Activated CD4-positive, alpha-beta T cell treated with anti-CD3 and anti-CD28 coated beads, Interleukin-2, amount 50 U/mL, for 48 hours (primary cell): ENCODE results near the gene PARD3.
"Not testable (repeated sequence)": the region's sequence is repeated elsewhere in the genome, so short reads cannot be mapped to it uniquely, and the experiment has no call there.

Experiments
- DNase-seq, 2 experiments: peaks; one replicate each; pipeline ENCODE4 v3.0.0-alpha.2; 2020

The PARD3 gene

DNA sequence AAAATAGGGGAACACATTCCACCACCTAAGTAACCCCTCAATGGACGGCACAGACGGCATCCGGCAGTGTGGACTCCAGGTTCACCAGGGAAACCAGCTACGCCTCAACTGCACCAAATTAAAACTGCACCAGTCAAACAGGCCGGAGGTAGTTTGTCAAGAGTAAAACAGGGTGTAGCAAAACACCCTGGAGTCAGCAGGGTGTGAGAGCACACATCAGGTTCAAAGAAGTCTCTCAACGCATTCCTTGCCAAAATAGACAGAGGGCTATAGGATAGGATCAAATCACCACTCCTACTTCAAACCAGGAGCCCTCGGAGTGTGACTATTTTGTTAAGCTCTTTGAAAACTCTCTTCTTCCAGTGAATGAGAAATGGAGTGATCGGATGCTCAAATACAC is 135.9 kb downstream of the PARD3 start:
- DNase-seq = no peak

DNA sequence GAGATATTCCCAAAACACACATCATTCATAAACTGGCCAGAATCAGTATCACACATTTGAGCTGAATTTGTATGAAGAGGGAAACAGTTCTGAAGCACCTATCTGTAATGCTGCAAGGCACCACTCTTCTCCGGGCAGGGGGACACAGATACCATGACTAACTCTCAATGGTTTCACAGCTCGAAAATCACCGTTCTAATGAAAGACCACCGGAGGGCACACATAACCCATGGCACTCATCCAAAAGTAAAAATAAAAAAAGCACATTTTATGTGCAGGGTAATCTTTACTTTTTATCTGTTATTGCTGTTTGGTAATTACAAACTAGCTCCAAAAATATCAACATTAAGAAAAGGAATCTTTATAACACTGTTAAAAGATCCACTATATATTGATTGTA is 137.5 kb downstream of the PARD3 start:
- DNase-seq = no peak

DNA sequence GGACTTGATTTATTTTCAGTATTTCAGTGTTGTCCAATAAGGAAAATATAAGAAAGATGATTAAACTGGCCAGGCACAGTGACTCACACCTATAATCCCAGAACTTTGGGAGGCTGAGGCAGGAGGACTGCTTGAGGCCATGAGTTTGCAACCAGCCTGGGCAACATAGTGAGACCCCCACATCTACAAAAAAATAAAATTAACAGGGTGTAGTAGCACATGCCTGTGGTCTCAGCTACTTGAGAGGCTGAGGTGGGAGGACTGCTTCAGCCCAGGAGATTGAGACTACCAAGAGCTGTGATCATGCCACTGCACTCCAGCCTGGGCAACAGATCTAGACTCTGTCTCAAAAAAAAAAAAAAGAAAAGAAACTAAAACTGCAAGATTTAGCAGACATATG is 138.0 kb downstream of the PARD3 start:
- no peak for DNase-seq

DNA sequence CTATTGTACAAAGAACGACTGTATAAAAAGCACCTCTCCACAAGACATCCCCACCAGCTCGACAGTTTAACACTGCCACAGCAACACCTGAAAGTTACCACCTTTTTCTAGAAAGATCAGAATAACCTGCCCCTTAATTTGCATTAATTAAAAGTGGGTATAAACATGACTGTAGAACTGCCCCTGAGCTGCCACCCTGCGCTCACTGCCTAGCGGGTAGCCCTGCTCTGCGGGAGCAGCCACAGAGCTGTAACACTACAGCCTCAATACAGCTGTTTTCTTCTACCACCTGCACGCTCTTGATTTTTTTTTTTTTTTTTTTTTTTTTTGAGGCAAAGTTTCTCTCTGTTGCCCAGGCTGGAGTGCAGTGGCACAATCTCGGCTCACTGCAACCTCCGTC is 140.9 kb downstream of the PARD3 start:
- DNase-seq = no peak

DNA sequence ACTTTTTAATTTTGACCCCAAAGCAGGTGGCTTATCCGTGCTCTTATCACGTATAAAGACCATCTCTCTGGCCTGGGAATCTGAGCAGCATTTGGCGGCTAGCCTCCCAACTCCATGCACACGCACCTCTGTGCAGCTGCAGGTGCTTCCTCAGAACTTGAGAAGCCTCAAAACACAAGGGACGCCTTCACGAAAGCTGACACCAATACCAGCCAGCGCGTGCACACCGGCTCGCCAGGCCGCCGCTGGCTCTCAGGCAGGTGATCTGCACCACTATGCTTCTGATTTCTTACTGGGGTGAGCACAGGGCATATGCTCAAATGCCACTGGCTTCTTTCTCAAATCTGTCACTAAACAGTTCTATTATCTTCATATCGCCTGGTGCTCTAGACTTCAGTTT is 145.0 kb downstream of the PARD3 start:
- DNase-seq = no peak

DNA sequence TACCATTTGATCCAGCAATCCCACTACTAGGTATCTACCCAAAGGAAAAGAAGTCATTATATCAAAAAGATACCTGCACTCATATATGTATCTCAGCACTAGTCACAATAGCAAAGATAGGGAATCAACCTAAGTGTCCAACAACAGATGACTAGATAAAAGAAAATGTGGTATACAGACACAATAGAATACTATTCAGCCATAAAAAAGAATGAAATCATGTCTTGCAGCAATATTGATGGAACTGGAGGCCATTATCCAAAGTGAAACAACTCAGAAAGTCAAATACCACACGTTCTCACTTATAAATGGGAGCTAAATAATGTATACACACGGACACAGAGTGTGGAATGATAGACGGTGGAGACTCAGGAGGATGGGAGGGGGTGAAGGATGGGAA is 146.0 kb downstream of the PARD3 start:
- no peak for DNase-seq

DNA sequence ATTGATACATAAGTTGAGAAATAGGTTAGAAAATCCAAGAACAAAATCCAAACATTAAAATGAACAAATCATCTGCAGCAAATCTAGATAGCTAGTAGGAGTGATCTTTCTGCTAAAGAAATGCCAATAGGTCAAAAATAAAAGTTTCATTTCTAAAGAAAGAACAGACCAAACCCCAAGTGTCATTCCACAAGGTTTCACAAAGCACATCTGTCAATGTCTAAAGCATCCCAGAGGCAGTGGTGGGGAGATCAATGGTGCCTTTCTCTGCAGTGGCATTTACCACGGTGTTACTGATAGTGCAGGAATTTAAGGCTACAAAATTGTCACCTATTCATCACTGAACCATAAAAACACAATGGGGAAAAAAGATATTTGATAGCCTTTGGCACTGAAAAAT is 147.9 kb downstream of the PARD3 start:
- no peak for DNase-seq

DNA sequence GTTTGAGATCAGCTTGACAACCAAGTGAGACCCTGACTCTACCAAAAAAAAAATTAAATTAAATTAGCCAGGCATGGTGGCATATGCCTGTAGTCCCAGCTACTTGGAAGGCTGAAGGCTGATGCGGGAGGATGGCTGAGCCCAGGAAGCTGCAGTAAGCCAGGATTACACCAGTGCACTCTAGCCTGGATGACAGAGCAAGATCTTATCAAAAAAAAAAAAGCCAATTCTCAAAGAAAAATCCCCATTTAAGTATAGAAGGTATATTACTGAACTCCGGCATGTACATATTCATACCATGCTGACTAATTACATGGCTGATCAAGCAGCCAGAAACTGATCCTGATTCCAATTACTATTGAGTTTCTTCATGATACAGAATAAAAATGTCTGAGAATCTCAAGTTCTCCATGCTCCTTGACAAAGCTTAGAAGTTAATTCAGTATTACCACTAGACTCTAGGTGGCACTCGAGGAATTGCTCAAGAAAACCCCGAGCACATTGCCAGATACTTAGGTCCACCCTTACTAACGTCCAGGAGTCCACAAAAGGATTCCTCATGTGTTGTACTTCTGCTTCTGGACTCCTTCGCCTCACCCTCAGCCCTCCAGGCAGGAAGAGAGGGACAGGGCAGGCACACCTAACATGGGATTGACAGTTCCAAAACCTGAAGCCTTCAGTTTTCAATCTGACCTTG is 148.9 kb downstream of the PARD3 start:
- no peak for DNase-seq

DNA sequence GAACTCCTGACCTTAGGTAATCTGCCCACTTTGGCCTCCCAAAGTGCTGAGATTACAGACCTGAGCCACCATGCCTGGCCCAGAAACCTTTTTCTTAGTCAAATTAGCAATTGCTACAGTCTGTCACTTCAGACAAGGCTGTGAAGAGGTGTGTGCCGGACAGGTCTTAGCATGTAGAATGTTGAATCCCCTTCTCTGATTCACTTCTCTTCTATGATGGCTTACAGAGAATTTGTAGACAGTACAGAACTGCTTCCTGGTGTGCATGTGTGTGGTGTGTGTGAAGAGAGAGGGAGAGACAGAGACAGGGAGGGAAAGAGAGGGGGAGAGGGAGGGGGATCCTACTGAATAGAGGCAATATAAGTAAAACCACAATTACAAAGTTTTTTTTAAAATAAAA is 150.4 kb downstream of the PARD3 start:
- no peak for DNase-seq

DNA sequence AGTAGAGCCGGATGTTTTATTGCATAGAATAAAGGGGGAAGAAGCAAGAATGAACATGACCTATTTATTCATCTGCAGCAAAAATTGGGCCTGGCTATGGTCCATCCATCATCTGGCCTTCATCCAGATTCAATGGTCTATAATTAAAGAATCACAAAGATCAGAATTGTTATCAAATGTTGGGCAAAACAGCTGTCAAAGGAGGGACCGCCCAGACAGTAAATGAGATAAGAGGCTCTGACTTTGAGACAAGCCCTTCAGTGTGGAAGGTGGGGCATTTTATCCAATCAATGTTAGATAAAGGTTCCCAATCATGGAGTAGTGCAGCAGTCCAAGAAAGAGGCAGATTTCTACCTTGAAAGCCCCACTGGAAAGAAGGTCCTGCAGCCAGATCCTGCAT is 153.5 kb downstream of the PARD3 start:
- no peak for DNase-seq

DNA sequence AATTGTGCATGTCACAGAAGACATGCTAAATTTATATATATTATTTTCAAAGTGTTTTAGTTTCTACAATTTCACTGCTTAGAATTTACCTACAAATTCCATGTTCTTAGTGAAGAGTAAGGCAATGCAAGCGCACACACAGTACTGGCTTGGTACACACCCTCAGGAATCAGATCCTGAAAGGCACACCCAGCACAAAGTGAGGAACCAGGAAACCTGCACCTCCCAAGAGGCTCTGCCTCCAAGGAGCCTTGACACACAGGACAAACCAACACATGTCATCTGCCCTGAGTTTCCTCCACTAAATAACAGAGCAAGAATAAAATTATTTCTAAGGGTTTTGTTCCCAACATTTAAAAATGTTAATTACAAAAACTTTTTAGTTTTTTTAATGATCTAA is 156.2 kb downstream of the PARD3 start:
- DNase-seq = no peak

DNA sequence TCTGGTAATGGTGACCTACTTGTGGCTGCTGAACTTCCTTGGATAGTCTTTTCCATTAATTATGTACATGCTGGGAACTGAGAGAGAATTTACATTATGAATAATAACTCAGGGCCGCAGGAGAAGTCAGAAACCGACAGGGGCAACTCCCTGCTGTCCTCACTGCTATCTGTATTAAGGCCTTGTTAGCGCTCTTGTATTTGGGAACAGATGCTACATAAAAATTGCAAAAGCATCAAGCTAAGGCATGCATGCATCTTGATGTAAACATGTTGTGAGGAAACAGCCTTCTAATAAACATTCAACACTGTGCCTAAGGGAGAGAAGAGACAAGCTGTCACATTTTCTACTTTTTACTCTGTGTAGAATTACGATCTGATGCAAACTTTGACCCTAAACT is 158.4 kb downstream of the PARD3 start:
- DNase-seq = no peak

DNA sequence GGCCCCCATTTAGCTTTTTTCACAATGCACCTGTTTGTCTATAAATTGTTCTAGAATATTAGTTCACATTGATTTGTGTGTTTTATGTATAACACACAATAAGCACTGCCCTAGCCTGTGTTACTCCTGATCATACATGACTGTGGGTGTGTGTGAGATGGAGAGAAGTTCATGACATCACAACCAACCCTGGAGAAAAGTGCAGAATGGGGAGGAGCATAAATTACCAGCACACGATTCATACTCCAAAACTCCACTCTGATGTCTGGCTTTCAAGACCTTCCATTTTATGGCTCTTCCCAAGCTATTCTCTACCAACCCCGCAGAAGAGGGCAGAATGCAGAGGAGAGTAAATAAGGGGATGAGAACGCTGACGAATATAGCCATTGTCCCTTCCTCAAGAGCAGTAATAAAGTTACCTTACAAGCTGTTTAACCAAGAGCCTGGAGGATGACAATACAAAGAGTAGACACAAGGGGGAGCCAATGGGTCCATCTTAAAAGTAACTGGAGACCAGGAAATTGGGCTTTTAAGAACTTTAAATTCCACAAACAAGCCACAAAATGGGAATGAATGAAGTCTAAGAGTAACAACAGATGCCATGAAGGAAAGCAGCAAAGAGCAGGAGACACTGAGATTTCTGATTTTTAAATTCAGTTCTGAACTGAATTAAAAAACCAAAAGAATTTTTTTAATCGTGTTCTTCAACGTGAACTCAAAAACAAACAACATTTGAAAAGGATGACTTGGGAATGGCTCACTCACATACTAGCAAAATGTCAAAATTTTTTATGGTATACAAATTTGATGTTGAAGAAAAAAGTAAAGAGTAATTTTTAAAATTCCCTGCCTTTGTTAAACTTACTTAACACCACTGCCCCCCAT is 159.6 kb downstream of the PARD3 start:
- peak; percentile 29 to 31 for DNase-seq

DNA sequence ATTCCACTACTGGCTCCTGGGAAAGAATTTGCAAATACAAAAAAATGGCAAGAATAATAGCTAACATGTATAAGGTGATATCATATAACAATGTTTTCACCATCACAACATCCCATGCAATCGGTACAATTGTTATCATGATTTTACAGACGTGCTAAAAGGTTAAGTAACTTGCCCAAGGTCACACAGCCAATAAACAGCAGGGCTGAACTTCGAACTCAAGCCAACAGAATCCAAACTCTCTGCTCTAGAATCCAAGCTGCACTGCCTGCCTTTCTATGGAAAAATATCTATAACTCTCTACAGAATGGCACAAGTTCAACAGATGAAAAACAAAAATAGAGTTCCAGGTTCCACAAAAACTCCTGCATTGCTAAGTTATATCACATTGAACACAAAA is 160.9 kb downstream of the PARD3 start:
- DNase-seq = no peak

DNA sequence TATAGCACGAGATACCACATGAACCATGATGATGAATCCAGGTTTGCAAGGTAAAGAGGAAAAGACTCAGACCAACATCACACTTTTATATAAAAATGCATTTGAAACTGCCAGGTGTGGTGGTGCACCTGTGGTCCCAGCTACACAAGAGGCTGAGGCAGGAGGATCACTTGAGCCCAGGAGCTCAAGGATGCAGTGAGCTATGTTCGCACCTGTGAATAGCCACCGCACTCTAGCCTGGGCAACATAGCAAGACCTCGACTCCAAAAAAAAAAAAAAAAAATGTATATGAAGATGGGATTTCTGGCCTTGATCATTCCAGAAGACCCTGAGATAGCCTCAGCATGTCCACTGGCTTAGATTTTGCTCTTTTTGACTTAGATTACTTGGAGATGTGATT is 161.6 kb downstream of the PARD3 start:
- no peak for DNase-seq

DNA sequence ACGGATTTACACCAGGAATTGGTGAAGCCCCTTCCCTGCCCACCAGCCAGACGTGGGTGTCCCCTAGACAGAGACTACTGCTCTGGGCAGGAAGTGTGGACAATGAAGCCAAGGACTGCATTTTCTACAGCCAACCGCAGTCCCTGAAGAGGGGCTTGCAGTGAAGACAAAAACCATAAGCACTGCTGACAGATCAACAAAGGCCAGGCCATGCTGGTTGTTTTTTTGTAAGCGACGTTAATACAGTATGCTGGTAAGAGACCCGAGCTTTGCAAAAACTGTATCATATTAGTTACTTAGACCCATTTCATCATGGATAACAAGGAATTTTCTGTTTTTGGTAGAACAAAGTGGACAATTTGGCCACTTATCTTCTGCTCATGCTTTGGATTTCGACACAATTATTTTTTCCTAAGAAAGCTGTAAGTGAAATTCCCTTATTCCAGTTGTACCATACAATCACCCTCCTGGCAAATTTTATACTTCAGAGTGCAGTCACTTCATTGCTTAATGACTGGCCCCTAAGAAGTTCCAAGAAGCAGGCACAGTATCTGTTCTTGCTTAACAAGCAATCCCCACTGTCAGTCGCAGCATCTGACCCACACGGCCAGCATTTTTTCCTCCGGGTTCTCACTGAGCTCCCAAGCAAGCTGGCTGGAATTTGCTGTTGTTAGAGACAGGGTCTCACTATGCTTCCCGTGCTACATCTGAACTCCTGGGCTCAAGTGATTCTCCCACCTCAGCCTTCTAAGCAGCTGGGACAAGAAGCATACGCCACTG is 163.5 kb downstream of the PARD3 start:
- no peak for DNase-seq

DNA sequence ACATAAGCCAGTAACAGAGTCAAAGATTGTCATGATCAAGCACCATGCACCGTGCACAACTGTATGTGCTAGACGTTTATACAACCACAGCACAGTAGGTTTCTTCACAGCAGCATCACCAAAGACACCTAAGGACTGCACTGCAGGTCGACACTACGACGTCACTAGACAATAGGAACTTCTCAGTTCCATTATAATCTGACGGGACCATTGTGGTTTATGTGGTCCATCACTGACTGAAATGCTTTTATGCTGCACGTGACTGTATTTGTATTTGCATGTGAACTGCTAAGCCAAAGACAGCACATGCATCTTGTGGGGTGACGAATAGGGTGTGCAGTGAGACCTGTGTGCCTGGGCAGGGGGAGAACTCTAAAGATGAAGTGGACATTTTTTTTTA is 164.9 kb downstream of the PARD3 start:
- no peak for DNase-seq

DNA sequence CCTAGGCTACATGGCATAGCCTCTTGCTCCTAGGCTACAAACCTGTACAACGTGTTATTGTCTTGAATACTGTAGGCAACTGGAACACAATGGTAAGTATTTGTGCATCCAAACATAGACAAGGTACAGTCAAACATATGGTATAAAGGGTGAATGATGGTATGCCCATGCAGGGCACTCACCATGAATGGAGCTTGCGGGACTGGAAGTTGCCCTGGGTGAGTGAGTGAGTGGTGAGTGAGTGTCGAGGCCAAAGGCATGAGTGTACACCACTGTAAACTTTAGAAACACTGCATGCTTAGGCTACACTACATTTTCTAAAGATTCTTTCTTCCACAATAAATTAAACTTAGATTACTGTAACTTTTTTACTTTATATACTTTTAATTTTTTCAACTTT is 165.7 kb downstream of the PARD3 start:
- DNase-seq = no peak

DNA sequence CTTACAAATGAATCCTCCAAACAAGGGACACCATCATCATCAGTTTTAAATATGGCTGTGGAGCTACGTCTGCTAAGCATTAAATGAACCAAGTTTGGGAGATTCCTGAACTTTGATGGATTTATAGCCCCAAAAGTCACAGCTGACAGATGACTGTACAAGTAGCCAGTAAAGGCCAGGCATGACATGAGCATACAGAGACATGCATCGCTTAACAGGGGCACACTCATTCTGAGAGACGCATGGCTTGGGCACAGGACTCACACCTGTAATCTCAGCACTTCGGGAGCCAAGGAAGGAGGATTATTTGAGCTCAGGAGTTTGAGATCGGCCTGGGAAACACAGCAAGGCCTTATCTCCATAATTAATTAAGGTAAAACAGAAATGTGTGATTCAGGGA is 166.2 kb downstream of the PARD3 start:
- DNase-seq = no peak

DNA sequence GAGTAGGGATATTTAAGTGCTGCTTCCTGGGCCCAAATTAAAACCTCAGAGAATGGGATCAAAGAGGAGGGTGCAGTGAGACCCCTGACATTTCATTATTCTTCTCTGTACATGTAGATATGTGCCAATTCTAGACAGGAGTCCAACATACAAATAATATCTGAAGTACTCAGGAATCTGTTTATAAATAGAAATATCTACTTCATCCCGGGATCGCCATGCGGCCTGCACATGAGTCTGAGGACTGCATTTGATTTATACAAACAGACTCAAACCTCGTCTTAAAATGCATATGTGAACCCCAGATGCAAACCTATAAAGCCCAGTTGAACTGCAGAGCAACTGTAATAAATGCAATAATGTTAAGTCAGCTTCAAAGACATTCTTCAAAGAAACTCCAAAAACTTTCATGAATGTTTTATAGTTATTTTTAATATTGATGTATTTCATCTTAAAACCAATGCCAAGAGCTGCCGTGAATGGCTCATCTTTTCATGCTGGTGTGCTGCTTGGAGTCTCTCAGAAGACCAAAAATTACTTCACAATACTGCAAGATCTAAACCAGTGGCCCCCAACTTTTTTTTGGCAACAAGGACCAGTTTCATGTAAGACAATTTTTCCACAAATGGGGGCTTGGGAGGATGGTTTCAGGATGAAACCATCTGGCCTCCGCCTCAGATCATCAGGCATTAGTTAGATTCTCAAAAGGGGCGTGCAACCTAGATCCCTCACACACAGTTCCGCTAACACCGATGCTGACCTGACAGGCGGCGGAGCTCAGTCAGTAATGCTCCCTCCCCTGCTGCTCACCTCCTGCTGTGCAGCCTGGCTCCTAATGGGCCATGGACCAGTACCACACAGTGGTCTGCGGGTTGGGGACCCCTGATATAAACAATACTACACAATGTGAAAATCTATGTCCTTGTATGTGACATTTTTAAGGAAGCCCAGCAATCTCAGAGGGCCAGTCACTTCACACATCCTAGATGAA is 166.9 kb downstream of the PARD3 start:
- no peak for DNase-seq

DNA sequence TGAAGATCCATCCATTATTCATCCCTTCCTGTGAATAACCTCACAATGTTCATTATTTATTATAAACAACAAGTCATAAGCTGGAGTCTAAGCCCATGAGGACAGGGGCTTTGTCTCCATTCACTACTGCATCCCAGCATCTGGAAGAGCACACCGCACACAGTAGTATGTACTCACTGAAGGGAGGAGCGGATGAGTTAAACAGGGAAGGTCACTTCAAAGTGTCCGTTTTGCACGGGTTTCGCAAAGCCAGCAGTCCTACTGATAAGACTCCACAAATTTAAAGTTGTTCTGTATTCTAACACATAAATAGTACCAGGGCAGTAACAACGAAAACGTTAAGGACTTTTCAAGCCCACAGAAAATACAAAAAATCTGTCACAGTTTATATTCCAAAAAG is 167.9 kb downstream of the PARD3 start:
- no peak for DNase-seq

DNA sequence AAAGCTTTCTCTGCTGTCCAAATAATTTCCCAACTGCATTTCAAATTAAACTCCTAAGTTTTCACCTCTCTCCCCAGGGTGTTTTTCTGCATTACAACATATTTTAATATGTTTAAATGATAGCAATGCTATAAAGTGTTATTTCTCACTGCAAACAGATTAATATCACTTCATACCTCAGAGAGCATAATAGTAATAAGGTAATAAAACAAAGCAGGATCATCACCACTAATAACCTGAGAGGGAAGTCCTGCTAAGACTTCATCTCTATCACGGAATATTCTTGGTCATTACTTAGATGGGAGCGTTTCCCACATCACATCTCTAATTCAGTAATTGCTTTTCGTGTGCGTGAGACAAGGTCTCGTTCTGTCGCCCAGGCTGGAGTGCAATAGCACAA is 168.8 kb downstream of the PARD3 start:
- DNase-seq = no peak

DNA sequence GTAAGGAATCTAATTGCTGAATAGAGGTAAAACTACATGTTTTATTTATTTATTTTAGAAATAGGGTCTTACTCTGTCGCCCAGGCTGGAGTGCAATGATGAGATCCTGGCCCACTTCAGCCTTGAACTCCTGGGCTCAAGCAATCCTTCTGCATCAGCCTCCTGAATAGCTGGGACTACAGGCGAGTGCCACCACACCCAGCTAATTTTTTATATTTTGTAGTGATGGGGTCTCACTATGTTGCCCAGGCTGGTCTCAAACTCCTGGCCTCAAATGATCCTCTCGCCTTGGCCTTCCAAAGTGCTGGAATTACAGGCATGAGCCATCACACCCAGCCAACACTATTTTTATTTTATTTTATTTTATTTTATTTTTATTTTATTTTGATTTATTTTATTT is 170.3 kb downstream of the PARD3 start:
- not testable (repeated sequence) for DNase-seq
